Left ventricle myocardium inferior (tissue), 1 donor: ENCODE data around the gene DLEC1. TPM values are rescaled to one million over a fixed set of nuclear protein-coding genes. Genes with fewer than 3 reads are reported as not detected.

Experiments
- DNase-seq: peaks from one replicate; pipeline ENCODE4 v3.0.0-alpha.2; 2020
- H3K27ac ChIP-seq: fragments of 200-600 bp; replicated peaks from 2 replicates; pipeline ENCODE4 v1.8.0; 2021
- H3K27me3 ChIP-seq: fragments of 200-600 bp; 2 replicates; pipeline ENCODE4 v1.8.0; 2021; ENCODE audit warnings: low read depth
- H3K36me3 ChIP-seq: fragments of 200-600 bp; 2 replicates; pipeline ENCODE4 v1.8.0; 2021
- H3K4me1 ChIP-seq: fragments of 200-600 bp; 2 replicates; pipeline ENCODE4 v1.8.0; 2021
- H3K4me3 ChIP-seq: fragments of 200-600 bp; 2 replicates; pipeline ENCODE4 v1.8.0; 2021; ENCODE audit warnings: mild to moderate bottlenecking, moderate library complexity
- H3K9me3 ChIP-seq: fragments of 200-600 bp; replicated peaks from 2 replicates; pipeline ENCODE4 v1.8.0; 2021
- intact Hi-C: fragments of 100-400 bp; cut with micrococcal nuclease; formaldehyde crosslinking; loops from one replicate; pipeline ENCODE4 v1.11.0; 2022
- total RNA-seq: library from RNA; stranded (reverse); fragmentation: NEBNext Ultra II Directional; extraction: Animal tissue kit (Norgen Biotek cat#: 25700); gene quantifications from one replicate; pipeline ENCODE4 v1.2.1, GENCODE V29; 2021
- TF ChIP-seq, protein P1 (sequence below): fragments of 200-600 bp; IDR thresholded peaks from 2 replicates; pipeline ENCODE4 v1.8.0; 2021; ENCODE audit warnings: antibody characterized with exemption, mild to moderate bottlenecking, borderline replicate concordance
- donor health status: DM: no; HTN: yes; CAD: no; lungs with severe emphysema.

The DLEC1 gene
- total RNA-seq, 1 donor from 2014 or later: 0.08 TPM

DNA sequence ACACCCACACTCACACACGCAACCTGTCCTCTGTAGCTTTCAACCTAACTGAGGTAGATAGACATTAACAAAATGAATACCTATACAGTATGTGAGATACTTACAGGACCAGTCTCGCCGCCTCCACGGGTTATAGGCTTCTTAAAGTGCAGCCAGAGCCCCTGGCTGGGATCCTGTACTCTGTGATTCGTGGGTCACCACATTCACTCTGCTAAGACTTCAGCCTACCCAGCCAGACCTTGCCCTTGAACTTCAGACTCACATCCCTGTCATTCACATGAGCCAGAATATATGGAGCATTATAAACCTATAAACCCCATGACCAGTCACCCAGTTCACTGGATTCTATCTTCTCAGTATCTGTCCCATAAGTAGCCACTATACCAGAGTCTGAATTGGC is 1.4 kb downstream of the DLEC1 start:
- H3K27ac ChIP-seq: no peak overlapping the region
- TF ChIP-seq, protein P1, sequence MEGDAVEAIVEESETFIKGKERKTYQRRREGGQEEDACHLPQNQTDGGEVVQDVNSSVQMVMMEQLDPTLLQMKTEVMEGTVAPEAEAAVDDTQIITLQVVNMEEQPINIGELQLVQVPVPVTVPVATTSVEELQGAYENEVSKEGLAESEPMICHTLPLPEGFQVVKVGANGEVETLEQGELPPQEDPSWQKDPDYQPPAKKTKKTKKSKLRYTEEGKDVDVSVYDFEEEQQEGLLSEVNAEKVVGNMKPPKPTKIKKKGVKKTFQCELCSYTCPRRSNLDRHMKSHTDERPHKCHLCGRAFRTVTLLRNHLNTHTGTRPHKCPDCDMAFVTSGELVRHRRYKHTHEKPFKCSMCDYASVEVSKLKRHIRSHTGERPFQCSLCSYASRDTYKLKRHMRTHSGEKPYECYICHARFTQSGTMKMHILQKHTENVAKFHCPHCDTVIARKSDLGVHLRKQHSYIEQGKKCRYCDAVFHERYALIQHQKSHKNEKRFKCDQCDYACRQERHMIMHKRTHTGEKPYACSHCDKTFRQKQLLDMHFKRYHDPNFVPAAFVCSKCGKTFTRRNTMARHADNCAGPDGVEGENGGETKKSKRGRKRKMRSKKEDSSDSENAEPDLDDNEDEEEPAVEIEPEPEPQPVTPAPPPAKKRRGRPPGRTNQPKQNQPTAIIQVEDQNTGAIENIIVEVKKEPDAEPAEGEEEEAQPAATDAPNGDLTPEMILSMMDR: no peak
- peaks cover 18% of the 10 kb centered on the region for H3K4me1 ChIP-seq
- H3K36me3 ChIP-seq: no peaks in the 10 kb centered on the region
- DNase-seq: no peak
- H3K27me3 ChIP-seq: peaks cover 14% of the 10 kb centered on the region
- no peaks in the 10 kb centered on the region for H3K9me3 ChIP-seq
- H3K4me3 ChIP-seq: no peak overlapping the region
- intact Hi-C loops: no loop called here

DNA sequence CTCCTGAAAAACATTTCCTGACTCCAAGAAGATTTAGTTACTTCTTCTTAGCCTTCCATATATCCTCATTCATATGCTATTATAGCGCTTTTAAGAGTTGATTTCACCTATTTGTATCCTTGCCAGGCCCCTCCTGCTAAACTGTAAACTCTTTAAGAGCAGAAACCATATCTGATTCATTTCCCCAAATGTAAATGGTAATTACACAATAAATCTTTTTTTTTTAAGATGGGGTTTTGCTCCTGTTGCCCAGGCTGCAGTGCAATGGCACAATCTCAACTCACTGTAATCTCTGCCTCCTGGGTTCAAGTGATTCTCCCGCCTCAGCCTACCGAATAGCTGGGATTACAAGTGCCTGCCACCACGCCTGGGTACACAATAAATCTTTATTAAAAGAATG is 4.5 kb downstream of the DLEC1 start:
- TF ChIP-seq, protein P1: no peak
- Histone ChIP-seq H3K4me1 (peaks cover 18% of the 10 kb centered on the region), H3K27me3 (peaks cover 10% of the 10 kb centered on the region), H3K36me3 (no peaks in the 10 kb centered on the region), H3K27ac (no peak overlapping the region), H3K4me3 (no peak overlapping the region), H3K9me3 (no peaks in the 10 kb centered on the region)
- DNase-seq: no peak
- intact Hi-C loops: no loop called here

DNA sequence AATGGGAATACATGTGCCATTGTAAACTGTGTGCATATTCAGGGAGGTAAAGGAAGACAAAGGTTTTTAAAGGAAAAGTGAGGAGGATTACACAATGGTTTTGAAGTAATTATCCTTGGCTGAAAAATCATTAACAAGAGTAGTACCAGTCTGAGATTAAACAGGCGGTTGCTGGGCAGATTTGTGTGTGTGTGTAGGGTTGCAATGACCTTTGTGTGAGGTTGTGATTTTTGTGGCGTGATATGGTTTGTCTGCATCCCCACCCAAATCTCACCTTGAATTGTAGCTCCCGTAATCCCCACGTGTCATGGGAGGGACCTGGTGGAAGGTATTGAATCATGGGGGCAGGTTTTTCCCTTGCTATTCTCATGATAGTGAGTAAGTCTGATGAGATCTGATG is 7.0 kb downstream of the DLEC1 start:
- H3K4me3 ChIP-seq: no peak overlapping the region
- H3K4me1 ChIP-seq: no peaks in the 10 kb centered on the region
- H3K36me3 ChIP-seq: no peaks in the 10 kb centered on the region
- TF ChIP-seq, protein P1: no peak
- intact Hi-C loops: no loop called here
- DNase-seq: no peak
- no peak overlapping the region for H3K27ac ChIP-seq
- H3K27me3 ChIP-seq: no peaks in the 10 kb centered on the region
- H3K9me3 ChIP-seq: no peaks in the 10 kb centered on the region

DNA sequence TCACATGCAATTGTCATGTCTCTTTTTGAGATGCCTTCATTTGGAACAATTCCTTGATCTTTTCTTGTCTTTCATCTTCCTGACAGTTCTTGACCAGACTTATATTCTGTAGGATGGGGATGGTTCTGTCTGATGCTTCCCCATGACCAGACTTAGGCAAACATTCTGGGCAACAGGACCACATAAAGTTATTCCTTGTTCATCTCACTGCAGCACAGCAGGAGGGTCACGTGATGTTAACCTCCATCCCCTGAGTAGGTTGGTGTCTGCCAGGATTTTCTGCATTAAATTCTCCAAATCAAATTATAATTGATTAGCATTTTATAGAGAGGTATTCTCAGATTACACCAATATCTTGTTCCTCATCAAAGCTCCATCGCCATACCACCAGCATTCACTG is 7.8 kb downstream of the DLEC1 start:
- TF ChIP-seq, protein P1: no peak
- H3K27ac ChIP-seq: no peak overlapping the region

DNA sequence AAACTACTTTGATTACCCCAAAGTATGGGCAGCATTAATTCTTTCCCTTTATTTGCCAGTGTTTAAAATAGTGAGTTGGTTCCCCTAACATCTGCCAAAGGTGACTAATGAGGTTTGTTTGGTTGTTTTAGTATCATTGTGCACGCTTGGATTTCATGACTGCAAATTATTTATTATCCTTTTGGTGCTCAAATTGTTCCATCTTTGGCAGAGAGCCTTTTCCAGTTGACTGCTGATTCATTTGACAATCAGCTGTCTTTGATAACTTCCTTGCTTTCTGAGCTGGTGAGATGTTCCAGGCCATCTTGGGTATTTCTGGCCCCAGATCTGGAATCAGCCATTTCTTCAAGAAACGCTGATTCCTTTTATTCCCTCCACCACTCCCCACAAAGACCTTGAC is 8.9 kb downstream of the DLEC1 start:
- no peak for DNase-seq
- Histone ChIP-seq H3K9me3 (no peaks in the 10 kb centered on the region), H3K36me3 (no peaks in the 10 kb centered on the region), H3K4me3 (no peak overlapping the region), H3K27ac (no peak overlapping the region), H3K4me1 (no peaks in the 10 kb centered on the region), H3K27me3 (no peaks in the 10 kb centered on the region)
- intact Hi-C loops: no loop called here
- TF ChIP-seq, protein P1: no peak

More for the DNA sequence above, 7.8 kb downstream of the DLEC1 start:
- Histone ChIP-seq H3K9me3 (no peaks in the 10 kb centered on the region), H3K4me1 (no peaks in the 10 kb centered on the region), H3K36me3 (no peaks in the 10 kb centered on the region), H3K27me3 (no peaks in the 10 kb centered on the region), H3K4me3 (no peak overlapping the region)
- no peak for DNase-seq
- intact Hi-C loops: no loop called here
